Fibroblast of the aortic adventitia (primary cell): Measurements from ENCODE around the gene ATG2B. TPM values are rescaled to one million over a fixed set of nuclear protein-coding genes. Genes with fewer than 3 reads are reported as not detected.
"Not testable (repeated sequence)": the region's sequence is repeated elsewhere in the genome, so short reads cannot be mapped to it uniquely, and the experiment has no call there.

ENCODE experiments used
- DNase-seq: peaks from one replicate; pipeline ENCODE4 v3.0.0-alpha.2; 2010; ENCODE audit warnings: low read depth
- H3K4me3 ChIP-seq: 2 replicates; pipeline ENCODE4 v1.5.1; 2011; ENCODE audit warnings: low read depth, mild to moderate bottlenecking, control low read depth, low read length, moderate library complexity
- CTCF ChIP-seq: IDR thresholded peaks from 2 replicates; pipeline ENCODE4 v1.5.1; 2011; ENCODE audit warnings: mild to moderate bottlenecking, low read length, control low read depth, inconsistent platforms; ENCODE audit not compliant: insufficient read depth
- total RNA-seq: library from RNA; depleted of rRNA; stranded (reverse); fragments of >200 nt; gene quantifications from 2 replicates; pipeline ENCODE4 v1.2.3, GENCODE V29; 2012; ENCODE audit warnings: low replicate concordance

ATG2B gene
- total RNA-seq, 1 donor = 28.7 TPM

GRCh38 chr14:96245710-96246538, 117.2 kb downstream of the ATG2B start:
- peak; percentile 82 for DNase-seq

GRCh38 chr14:96245074-96245473, 118.1 kb downstream of the ATG2B start:
- H3K4me3 ChIP-seq, DNase-seq: not testable (repeated sequence)

More at GRCh38 chr14:96245710-96246538, 117.2 kb downstream of the ATG2B start:
- H3K4me3 ChIP-seq = no peak overlapping the region
- TF ChIP-seq CTCF = no peak

GRCh38 chr14:96243785-96244184, 119.4 kb downstream of the ATG2B start:
- no peak for DNase-seq
- no peak overlapping the region for H3K4me3 ChIP-seq
- no peak for TF ChIP-seq CTCF

GRCh38 chr14:96242126-96242525, 121.0 kb downstream of the ATG2B start:
- no peak for TF ChIP-seq CTCF
- H3K4me3 ChIP-seq = no peak overlapping the region
- DNase-seq = no peak

GRCh38 chr14:96240641-96241040, 122.5 kb downstream of the ATG2B start:
- H3K4me3 ChIP-seq = no peak overlapping the region
- no peak for TF ChIP-seq CTCF
- DNase-seq = no peak

- no peak for TF ChIP-seq CTCF
- no peak overlapping the region for H3K4me3 ChIP-seq
- DNase-seq = no peak
These were observed 123.4 kb downstream of the ATG2B start for GRCh38 chr14:96239711-96240141.

GRCh38 chr14:96238676-96239265, 124.4 kb downstream of the ATG2B start:
- no peak for TF ChIP-seq CTCF
- H3K4me3 ChIP-seq = no peak overlapping the region
- DNase-seq = no peak
